22Rv1 (cell line): ENCODE data around the gene OSBPL7.

Experiments
- H3K27ac ChIP-seq: fragments of 450-650 bp; 2 replicates; pipeline ENCODE4 v1.5.1; 2017
- ZFX ChIP-seq: fragments of 450-650 bp; IDR thresholded peaks from 2 replicates; pipeline ENCODE4 v1.6.1; 2017; ENCODE audit warnings: antibody characterized with exemption, borderline replicate concordance
- TF ChIP-seq, protein P1 (sequence below): fragments of 450-650 bp; IDR thresholded peaks from 2 replicates; pipeline ENCODE4 v1.5.1; 2017; ENCODE audit warnings: mild to moderate bottlenecking

OSBPL7 gene

GRCh38 chr17:47819475-47819874, 2.1 kb downstream of the OSBPL7 start:
- TF ChIP-seq, protein P1, sequence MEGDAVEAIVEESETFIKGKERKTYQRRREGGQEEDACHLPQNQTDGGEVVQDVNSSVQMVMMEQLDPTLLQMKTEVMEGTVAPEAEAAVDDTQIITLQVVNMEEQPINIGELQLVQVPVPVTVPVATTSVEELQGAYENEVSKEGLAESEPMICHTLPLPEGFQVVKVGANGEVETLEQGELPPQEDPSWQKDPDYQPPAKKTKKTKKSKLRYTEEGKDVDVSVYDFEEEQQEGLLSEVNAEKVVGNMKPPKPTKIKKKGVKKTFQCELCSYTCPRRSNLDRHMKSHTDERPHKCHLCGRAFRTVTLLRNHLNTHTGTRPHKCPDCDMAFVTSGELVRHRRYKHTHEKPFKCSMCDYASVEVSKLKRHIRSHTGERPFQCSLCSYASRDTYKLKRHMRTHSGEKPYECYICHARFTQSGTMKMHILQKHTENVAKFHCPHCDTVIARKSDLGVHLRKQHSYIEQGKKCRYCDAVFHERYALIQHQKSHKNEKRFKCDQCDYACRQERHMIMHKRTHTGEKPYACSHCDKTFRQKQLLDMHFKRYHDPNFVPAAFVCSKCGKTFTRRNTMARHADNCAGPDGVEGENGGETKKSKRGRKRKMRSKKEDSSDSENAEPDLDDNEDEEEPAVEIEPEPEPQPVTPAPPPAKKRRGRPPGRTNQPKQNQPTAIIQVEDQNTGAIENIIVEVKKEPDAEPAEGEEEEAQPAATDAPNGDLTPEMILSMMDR: no peak
- TF ChIP-seq ZFX: no peak
- H3K27ac ChIP-seq: no peak overlapping the region

- H3K27ac ChIP-seq: no peak overlapping the region
- no peak for TF ChIP-seq ZFX
- TF ChIP-seq, protein P1: no peak
These were observed 3.4 kb downstream of the OSBPL7 start for GRCh38 chr17:47818002-47818695.

DNA sequence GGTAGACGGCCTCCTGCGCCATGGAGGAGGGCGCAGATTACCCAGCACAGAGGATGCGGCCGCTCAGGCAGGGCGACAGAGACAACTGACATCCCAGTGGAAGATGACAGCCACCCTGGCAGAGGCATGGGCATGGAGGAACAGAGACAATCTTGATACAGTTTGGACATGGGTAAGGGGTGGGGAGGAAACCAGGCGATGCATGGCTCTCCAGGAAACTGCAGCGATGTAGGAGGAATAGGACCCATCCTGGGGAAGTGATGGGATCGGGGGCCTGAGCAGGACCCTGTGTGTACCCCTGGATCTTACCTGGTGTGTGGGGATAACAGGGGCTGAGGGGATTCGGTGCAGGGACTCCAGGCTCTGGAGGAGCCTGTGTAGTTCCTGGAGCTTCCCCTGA, 4.6 kb downstream of the OSBPL7 start:
- no peak overlapping the region for H3K27ac ChIP-seq
- TF ChIP-seq, protein P1: no peak
- TF ChIP-seq ZFX: no peak

GRCh38 chr17:47816111-47816735, 5.4 kb downstream of the OSBPL7 start:
- TF ChIP-seq, protein P1: no peak
- TF ChIP-seq ZFX: no peak
- no peak overlapping the region for H3K27ac ChIP-seq

DNA sequence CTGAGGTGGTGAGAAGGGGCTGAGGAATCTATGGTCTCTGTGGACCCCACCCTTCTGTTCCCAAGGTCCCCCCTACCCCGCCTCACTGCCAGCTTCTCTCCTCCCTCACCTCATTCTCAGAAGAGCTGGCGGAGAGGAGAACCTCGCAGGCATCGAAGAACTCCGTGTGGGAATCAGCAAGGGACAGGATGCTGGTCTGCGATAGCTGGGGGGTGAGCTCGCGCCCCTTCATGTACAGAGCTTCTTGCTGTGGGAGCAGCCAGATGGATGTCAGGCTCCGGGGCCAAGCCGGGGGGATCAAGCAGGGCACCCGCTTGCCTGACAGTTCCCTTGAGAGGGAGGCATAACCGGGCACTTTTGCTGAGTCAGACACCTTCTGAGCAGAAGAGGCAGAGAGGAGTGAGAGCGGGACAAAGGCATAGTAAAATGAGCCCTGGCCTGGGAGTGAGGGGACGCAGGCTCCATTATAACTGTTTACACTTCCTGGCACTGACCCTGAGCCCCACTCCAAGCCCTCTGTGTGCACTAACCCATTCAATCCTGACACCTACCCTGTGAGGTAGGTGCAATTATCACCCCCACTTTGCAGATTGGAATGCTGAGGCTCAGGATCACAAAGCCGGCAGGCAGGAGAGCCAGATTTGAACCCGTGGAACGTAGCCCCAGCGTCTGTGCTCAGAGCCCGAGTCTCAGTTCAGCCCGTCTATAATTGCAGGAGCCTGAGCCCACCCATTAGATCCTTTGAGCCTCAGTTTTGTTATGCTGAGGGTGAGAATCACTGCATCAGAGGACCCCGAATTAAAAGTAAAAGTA, 6.3 kb downstream of the OSBPL7 start:
- no peak for TF ChIP-seq ZFX
- TF ChIP-seq, protein P1: no peak
- no peak overlapping the region for H3K27ac ChIP-seq

DNA sequence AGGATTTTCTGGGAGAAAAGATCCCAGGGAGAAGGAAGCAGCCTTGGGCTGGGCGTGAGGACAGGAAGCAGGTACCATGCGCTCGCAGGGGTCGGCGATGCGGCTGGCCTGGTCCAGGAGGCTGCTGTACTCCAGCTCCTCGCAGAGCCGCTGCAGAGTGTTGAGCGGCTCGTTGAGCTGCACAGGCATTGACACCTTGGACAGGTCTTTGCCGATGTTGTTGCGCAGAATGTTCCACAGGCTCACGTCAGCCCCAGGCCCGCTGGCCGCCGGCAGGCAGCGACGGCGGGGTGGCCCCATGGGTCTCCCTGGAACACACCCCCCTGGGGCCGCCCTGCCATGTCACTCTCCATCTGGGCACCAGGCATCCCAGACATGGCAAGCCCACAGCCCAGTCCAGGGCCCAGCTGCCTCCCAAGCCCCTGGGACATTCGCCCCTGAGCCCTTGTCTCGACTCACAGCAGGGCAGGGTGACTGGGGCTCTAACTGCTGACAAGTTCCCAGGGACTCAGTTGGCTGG, 8.0 kb downstream of the OSBPL7 start:
- TF ChIP-seq, protein P1: no peak
- no peak for TF ChIP-seq ZFX
- H3K27ac ChIP-seq: no peak overlapping the region
